ENCODE data around the gene MAP2K7.

Gene MAP2K7

GRCh38 chr19:7899751-7900378 is 3.8 kb upstream of the MAP2K7 start:
- H3K27ac ChIP-seq (ENCODE audit: low read depth, low read length), result no peak overlapping the region

GRCh38 chr19:7900401-7900870 is 3.2 kb upstream of the MAP2K7 start:
- Histone ChIP-seq H3K27me3 (ENCODE audit: control insufficient read depth in 1 of 2, insufficient read depth in 2 of 2, low read length in 2 of 2) (no peaks in the 10 kb centered on the region), H3K36me3 (ENCODE audit: control insufficient read depth in 1 of 2, insufficient read depth in 2 of 2, low read length in 2 of 2) (no peaks in the 10 kb centered on the region), H3K9ac (ENCODE audit: low read depth in 1 of 2, low read length in 2 of 2) (no peak overlapping the region), H3K4me1 (ENCODE audit: control insufficient read depth in 1 of 2, insufficient read depth in 2 of 2, low read length in 2 of 2) (peaks cover 14 to 22% of the 10 kb centered on the region in 2 donors), H3K9me3 (ENCODE audit: control insufficient read depth in 1 of 2, low read length in 2 of 2) (no peaks in the 10 kb centered on the region), H3K4me3 (ENCODE audit: low read depth in 1 of 2, low read length in 2 of 2) (no peak overlapping the region), H3K27ac (ENCODE audit: low read depth, low read length) (no peak overlapping the region)

More at GRCh38 chr19:7899751-7900378, 3.8 kb upstream of the MAP2K7 start:
- H3K9me3 ChIP-seq (ENCODE audit: control insufficient read depth in 1 of 2, low read length in 2 of 2), result no peaks in the 10 kb centered on the region
- H3K36me3 ChIP-seq (ENCODE audit: control insufficient read depth in 1 of 2, insufficient read depth in 2 of 2, low read length in 2 of 2), result no peaks in the 10 kb centered on the region
- H3K9ac ChIP-seq (ENCODE audit: low read depth in 1 of 2, low read length in 2 of 2), result no peak overlapping the region
- no peaks in the 10 kb centered on the region for H3K27me3 ChIP-seq (ENCODE audit: control insufficient read depth in 1 of 2, insufficient read depth in 2 of 2, low read length in 2 of 2)
- peaks cover 9 to 17% of the 10 kb centered on the region in 2 donors for H3K4me1 ChIP-seq (ENCODE audit: control insufficient read depth in 1 of 2, insufficient read depth in 2 of 2, low read length in 2 of 2)
- no peak overlapping the region for H3K4me3 ChIP-seq (ENCODE audit: low read depth in 1 of 2, low read length in 2 of 2)

GRCh38 chr19:7900931-7901330 is 2.7 kb upstream of the MAP2K7 start:
- Histone ChIP-seq H3K27ac (ENCODE audit: low read depth, low read length) (no peak overlapping the region), H3K4me3 (ENCODE audit: low read depth in 1 of 2, low read length in 2 of 2) (no peak overlapping the region), H3K9me3 (ENCODE audit: control insufficient read depth in 1 of 2, low read length in 2 of 2) (no peaks in the 10 kb centered on the region), H3K9ac (ENCODE audit: low read depth in 1 of 2, low read length in 2 of 2) (no peak overlapping the region), H3K36me3 (ENCODE audit: control insufficient read depth in 1 of 2, insufficient read depth in 2 of 2, low read length in 2 of 2) (no peaks in the 10 kb centered on the region), H3K27me3 (ENCODE audit: control insufficient read depth in 1 of 2, insufficient read depth in 2 of 2, low read length in 2 of 2) (no peaks in the 10 kb centered on the region), H3K4me1 (ENCODE audit: control insufficient read depth in 1 of 2, insufficient read depth in 2 of 2, low read length in 2 of 2) (peaks cover 14 to 22% of the 10 kb centered on the region in 2 donors)

GRCh38 chr19:7901337-7901736 is 2.3 kb upstream of the MAP2K7 start:
- Histone ChIP-seq H3K9me3 (ENCODE audit: control insufficient read depth in 1 of 2, low read length in 2 of 2) (no peaks in the 10 kb centered on the region), H3K27me3 (ENCODE audit: control insufficient read depth in 1 of 2, insufficient read depth in 2 of 2, low read length in 2 of 2) (no peaks in the 10 kb centered on the region), H3K27ac (ENCODE audit: low read depth, low read length) (no peak overlapping the region), H3K36me3 (ENCODE audit: control insufficient read depth in 1 of 2, insufficient read depth in 2 of 2, low read length in 2 of 2) (no peaks in the 10 kb centered on the region), H3K9ac (ENCODE audit: low read depth in 1 of 2, low read length in 2 of 2) (no peak overlapping the region), H3K4me3 (ENCODE audit: low read depth in 1 of 2, low read length in 2 of 2) (no peak overlapping the region), H3K4me1 (ENCODE audit: control insufficient read depth in 1 of 2, insufficient read depth in 2 of 2, low read length in 2 of 2) (peaks cover 14 to 22% of the 10 kb centered on the region in 2 donors)

- Histone ChIP-seq H3K27ac (ENCODE audit: low read depth, low read length) (peak overlapping the region; percentile 71), H3K27me3 (ENCODE audit: control insufficient read depth in 1 of 2, insufficient read depth in 2 of 2, low read length in 2 of 2) (no peaks in the 10 kb centered on the region), H3K4me1 (ENCODE audit: control insufficient read depth in 1 of 2, insufficient read depth in 2 of 2, low read length in 2 of 2) (peaks cover 14 to 22% of the 10 kb centered on the region in 2 donors), H3K36me3 (ENCODE audit: control insufficient read depth in 1 of 2, insufficient read depth in 2 of 2, low read length in 2 of 2) (peaks cover 0 to 5% of the 10 kb centered on the region in 2 donors), H3K9ac (ENCODE audit: low read depth in 1 of 2, low read length in 2 of 2) (peak overlapping the region; percentile 74 to 97), H3K9me3 (ENCODE audit: control insufficient read depth in 1 of 2, low read length in 2 of 2) (no peaks in the 10 kb centered on the region), H3K4me3 (ENCODE audit: low read depth in 1 of 2, low read length in 2 of 2) (peak overlapping the region; percentile 83 to 93)
Measured at GRCh38 chr19:7902796-7903243, 857 bp upstream of the MAP2K7 start.

- Histone ChIP-seq H3K36me3 (ENCODE audit: control insufficient read depth in 1 of 2, insufficient read depth in 2 of 2, low read length in 2 of 2) (peaks cover 0 to 9% of the 10 kb centered on the region in 2 donors), H3K27ac (ENCODE audit: low read depth, low read length) (peak overlapping the region; percentile 30), H3K9ac (ENCODE audit: low read depth in 1 of 2, low read length in 2 of 2) (peak overlapping the region; percentile 89 to 93), H3K4me3 (ENCODE audit: low read depth in 1 of 2, low read length in 2 of 2) (peak overlapping the region; percentile 74 to 93), H3K9me3 (ENCODE audit: control insufficient read depth in 1 of 2, low read length in 2 of 2) (no peaks in the 10 kb centered on the region), H3K27me3 (ENCODE audit: control insufficient read depth in 1 of 2, insufficient read depth in 2 of 2, low read length in 2 of 2) (no peaks in the 10 kb centered on the region), H3K4me1 (ENCODE audit: control insufficient read depth in 1 of 2, insufficient read depth in 2 of 2, low read length in 2 of 2) (peaks cover 14 to 22% of the 10 kb centered on the region in 2 donors)
Measured at GRCh38 chr19:7904074-7905020, 670 bp downstream of the MAP2K7 start.

GRCh38 chr19:7905268-7905667 is 1.6 kb downstream of the MAP2K7 start:
- no peaks in the 10 kb centered on the region for H3K27me3 ChIP-seq (ENCODE audit: control insufficient read depth in 1 of 2, insufficient read depth in 2 of 2, low read length in 2 of 2)
- H3K9me3 ChIP-seq (ENCODE audit: control insufficient read depth in 1 of 2, low read length in 2 of 2), result no peaks in the 10 kb centered on the region
- peak overlapping the region in 1 of 2 donors; percentile 93 for H3K9ac ChIP-seq (ENCODE audit: low read depth in 1 of 2, low read length in 2 of 2)
- peaks cover 14 to 22% of the 10 kb centered on the region in 2 donors for H3K4me1 ChIP-seq (ENCODE audit: control insufficient read depth in 1 of 2, insufficient read depth in 2 of 2, low read length in 2 of 2)
- peaks cover 0 to 16% of the 10 kb centered on the region in 2 donors for H3K36me3 ChIP-seq (ENCODE audit: control insufficient read depth in 1 of 2, insufficient read depth in 2 of 2, low read length in 2 of 2)
- peak overlapping the region; percentile 74 to 93 for H3K4me3 ChIP-seq (ENCODE audit: low read depth in 1 of 2, low read length in 2 of 2)
- no peak overlapping the region for H3K27ac ChIP-seq (ENCODE audit: low read depth, low read length)

- Histone ChIP-seq H3K9me3 (ENCODE audit: control insufficient read depth in 1 of 2, low read length in 2 of 2) (no peaks in the 10 kb centered on the region), H3K27ac (ENCODE audit: low read depth, low read length) (no peak overlapping the region), H3K4me3 (ENCODE audit: low read depth in 1 of 2, low read length in 2 of 2) (no peak overlapping the region), H3K4me1 (ENCODE audit: control insufficient read depth in 1 of 2, insufficient read depth in 2 of 2, low read length in 2 of 2) (peaks cover 14 to 22% of the 10 kb centered on the region in 2 donors), H3K9ac (ENCODE audit: low read depth in 1 of 2, low read length in 2 of 2) (no peak overlapping the region), H3K36me3 (ENCODE audit: control insufficient read depth in 1 of 2, insufficient read depth in 2 of 2, low read length in 2 of 2) (peaks cover 4 to 22% of the 10 kb centered on the region in 2 donors), H3K27me3 (ENCODE audit: control insufficient read depth in 1 of 2, insufficient read depth in 2 of 2, low read length in 2 of 2) (no peaks in the 10 kb centered on the region)
Measured at GRCh38 chr19:7905859-7906258, 2.2 kb downstream of the MAP2K7 start.

- Histone ChIP-seq H3K4me3 (ENCODE audit: low read depth in 1 of 2, low read length in 2 of 2) (no peak overlapping the region), H3K9me3 (ENCODE audit: control insufficient read depth in 1 of 2, low read length in 2 of 2) (no peaks in the 10 kb centered on the region), H3K36me3 (ENCODE audit: control insufficient read depth in 1 of 2, insufficient read depth in 2 of 2, low read length in 2 of 2) (peaks cover 9 to 34% of the 10 kb centered on the region in 2 donors), H3K4me1 (ENCODE audit: control insufficient read depth in 1 of 2, insufficient read depth in 2 of 2, low read length in 2 of 2) (peaks cover 14 to 22% of the 10 kb centered on the region in 2 donors), H3K27ac (ENCODE audit: low read depth, low read length) (no peak overlapping the region), H3K9ac (ENCODE audit: low read depth in 1 of 2, low read length in 2 of 2) (no peak overlapping the region), H3K27me3 (ENCODE audit: control insufficient read depth in 1 of 2, insufficient read depth in 2 of 2, low read length in 2 of 2) (no peaks in the 10 kb centered on the region)
Measured at GRCh38 chr19:7907122-7907521, 3.4 kb downstream of the MAP2K7 start.

- H3K36me3 ChIP-seq (ENCODE audit: control insufficient read depth in 1 of 2, insufficient read depth in 2 of 2, low read length in 2 of 2), result peaks cover 9 to 37% of the 10 kb centered on the region in 2 donors
- no peak overlapping the region for H3K4me3 ChIP-seq (ENCODE audit: low read depth in 1 of 2, low read length in 2 of 2)
Measured at GRCh38 chr19:7907544-7907943, 3.9 kb downstream of the MAP2K7 start.

More at GRCh38 chr19:7907544-7907943, 3.9 kb downstream of the MAP2K7 start:
- Histone ChIP-seq H3K9ac (ENCODE audit: low read depth in 1 of 2, low read length in 2 of 2) (no peak overlapping the region), H3K9me3 (ENCODE audit: control insufficient read depth in 1 of 2, low read length in 2 of 2) (no peaks in the 10 kb centered on the region), H3K27ac (ENCODE audit: low read depth, low read length) (no peak overlapping the region), H3K4me1 (ENCODE audit: control insufficient read depth in 1 of 2, insufficient read depth in 2 of 2, low read length in 2 of 2) (peaks cover 12 to 21% of the 10 kb centered on the region in 2 donors), H3K27me3 (ENCODE audit: control insufficient read depth in 1 of 2, insufficient read depth in 2 of 2, low read length in 2 of 2) (no peaks in the 10 kb centered on the region)

Data from duodenal mucosa (tissue), 2 donors.